NT2/D1 (cell line): ENCODE results near the gene HIC1.

Source experiments
- YY1 ChIP-seq: IDR thresholded peaks from 2 replicates; pipeline ENCODE4 v1.6.1; 2011; ENCODE audit not compliant: insufficient read length, insufficient read depth
- ZNF274 ChIP-seq: IDR thresholded peaks from 2 replicates; pipeline ENCODE4 v1.6.1; 2011; ENCODE audit warnings: mild to moderate bottlenecking, low read depth, low read length

DNA sequence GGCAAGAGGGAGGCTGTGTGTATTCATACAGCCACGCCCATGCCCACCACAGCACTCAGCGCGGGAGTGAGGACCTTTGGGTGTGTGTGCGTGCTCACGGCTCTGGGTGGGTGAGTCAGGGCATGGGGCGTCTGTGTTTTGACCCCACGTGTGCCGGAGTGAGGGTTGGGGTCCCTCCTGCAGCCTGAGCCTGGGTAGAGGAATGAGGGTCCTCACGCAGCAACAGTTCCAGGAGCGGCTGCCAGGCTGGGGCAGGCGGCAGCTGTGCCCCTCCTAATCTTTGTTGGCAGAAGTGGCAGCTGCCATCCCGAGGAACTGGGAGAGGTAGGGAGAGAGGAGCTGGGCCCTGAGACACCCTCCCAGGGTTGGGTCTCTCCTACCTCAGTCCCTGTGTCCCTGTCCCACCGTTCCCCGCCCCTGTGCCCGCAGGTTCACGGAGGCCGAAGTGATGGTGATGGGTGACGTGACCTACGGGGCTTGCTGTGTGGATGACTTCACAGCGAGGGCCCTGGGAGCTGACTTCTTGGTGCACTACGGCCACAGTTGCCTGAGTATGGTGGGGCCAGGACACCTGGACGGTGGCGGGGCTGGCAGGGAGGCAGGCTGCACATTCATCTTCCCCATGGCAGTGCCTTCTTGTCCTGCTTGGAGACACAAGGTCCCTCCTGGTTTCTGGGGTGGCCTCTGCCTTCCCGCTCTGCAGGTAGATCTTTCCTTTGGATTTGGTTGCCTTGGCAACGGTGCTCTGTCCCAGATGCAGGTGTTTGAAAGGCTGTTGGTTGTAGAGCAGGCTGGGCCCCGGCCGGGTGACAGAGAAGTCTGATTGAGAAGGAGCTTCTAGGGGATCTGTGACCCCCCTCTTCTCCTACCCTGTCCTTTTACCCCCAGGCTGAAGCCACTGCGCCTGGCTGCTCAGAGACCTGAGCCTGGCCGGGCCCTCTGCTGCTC is 19.1 kb upstream of the HIC1 start:
- TF ChIP-seq ZNF274 (no peak), YY1 (no peak)
